GM21526 (cell line): ENCODE data around the gene KICS2.

Experiments
- ATAC-seq: cut with Tn5 transposase; IDR thresholded peaks from one replicate; pipeline ENCODE4 v1.9.1; 2021; ENCODE audit warnings: moderate library complexity; ENCODE audit not compliant: unreplicated experiment, low FRiP score

KICS2 gene

DNA sequence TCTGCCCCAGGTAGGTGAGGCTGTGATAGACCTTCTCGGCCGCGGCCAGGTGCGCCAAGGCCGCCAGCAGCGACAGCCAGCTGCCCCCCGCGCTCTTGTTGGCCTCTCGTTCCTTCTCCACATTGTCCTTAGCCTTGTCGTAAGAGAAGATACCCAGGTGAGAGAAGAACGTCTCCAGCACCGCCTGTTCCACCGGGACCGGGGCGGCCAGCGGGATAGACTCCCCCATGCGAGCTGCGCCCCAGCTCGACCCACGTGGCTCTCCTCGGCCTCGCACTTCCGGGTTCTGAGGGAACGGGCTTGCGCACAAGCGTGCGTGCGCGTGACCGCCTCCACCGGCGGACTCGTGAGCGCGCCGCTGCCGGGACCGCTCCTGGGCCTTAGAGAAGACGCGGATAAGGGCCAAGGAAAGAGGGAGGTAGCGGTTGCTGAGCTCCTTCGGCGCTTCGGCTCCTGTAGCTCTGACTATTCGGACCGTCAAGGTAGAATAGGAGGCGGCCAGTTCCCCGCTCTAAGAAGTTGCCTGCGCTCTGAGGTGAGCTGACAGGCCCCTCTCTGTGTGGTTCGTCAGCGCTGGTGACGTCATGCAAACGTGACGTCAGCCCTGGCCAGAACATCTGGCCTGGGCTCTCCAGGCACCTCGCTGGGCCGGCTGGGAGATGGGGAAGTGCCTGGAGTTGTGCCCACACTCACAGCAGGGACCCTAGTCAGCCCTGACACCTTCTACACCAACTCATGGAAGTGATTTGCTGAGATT, at the start of gene KICS2:
Gene KICS2, minus strand, starts transcription at position 288 of the 757 bp plus-strand sequence. Its CDS starts 59 bp downstream, at position 229.
- peak; percentile 97 for ATAC-seq

DNA sequence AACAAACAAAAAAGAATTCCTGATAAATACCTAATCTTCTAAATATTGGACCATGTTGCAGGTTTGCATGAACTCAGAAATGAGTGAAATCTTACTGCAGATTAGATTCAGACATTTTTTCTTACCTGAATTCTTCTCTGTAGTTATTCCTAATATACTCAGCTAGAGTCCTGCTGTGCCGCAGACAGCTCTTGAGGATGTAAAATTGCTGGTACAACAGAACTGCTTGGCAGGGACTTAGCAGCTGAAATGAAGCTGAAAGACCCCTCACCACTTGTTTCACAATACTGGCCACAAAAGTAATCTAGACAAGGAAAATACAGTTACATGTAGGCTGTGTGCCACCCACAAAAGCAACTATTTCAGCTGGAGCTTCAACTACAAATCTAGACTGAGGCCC, 48.3 kb upstream of the KICS2 start:
- ATAC-seq, result no peak

DNA sequence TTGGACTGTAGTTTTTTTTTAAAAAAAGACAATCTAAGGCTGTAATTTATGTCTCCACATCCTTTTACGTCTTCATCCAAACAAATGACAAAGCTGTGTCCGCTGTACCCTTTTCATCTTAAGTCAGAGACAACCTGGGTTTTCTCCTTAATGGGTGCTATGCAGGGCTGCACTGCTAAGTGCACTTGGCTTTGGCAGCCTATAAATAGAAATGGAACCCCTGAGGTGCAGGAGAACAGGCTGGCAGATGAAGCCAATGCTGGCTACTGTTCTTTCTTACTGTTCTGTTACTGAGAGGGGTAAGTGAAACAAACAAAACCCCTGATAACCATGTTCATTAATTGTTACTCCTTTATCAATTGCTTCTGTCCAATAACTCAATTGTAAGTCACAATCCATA, 47.1 kb upstream of the KICS2 start:
- no peak for ATAC-seq

DNA sequence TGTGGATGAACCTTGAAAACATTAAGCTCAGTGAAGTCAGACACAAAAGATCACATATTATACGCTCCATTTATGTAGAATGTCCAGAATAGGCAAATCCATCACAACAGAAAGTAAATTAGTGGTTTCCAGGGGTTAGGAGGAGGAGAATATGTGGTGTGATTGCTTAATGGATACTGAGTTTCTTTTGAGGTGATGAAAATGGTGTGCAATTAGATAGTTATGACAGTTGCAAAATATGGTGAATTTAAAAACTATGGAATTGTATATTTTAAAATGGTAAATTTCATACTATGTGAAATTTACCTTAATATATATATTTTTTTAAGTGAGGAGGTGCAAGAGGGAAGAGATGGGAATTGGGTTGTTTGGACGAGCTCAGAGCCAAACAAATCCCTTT, 46.3 kb upstream of the KICS2 start:
- no peak for ATAC-seq

GRCh38 chr12:64265839-64266238, 43.7 kb upstream of the KICS2 start:
- no peak for ATAC-seq

DNA sequence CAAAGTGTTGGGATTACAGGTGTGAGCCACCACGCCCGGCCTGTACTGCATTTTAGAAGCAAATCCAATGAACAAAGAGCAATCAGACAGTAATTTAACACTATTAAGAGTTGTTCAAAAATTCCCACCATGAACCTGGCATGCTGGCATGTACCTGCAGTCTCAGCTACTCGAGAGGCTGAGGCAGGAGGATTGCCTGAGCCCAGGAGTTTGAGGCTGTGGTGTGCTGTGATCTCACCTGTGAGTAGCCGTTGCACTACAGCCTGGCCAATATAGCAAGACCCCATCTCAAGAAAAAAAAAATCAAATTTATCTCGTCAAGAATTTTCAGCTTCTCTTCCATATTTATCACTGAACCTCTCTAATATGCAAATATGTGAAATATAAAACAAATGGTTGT, 39.7 kb upstream of the KICS2 start:
- no peak for ATAC-seq

GRCh38 chr12:64258576-64258975, 36.5 kb upstream of the KICS2 start:
- ATAC-seq, result no peak

GRCh38 chr12:64256166-64256800, 34.2 kb upstream of the KICS2 start:
- ATAC-seq, result no peak

- no peak for ATAC-seq
These were observed 33.2 kb upstream of the KICS2 start for GRCh38 chr12:64255249-64255648.

GRCh38 chr12:64253356-64253755, 31.3 kb upstream of the KICS2 start:
- ATAC-seq, result peak; percentile 57

DNA sequence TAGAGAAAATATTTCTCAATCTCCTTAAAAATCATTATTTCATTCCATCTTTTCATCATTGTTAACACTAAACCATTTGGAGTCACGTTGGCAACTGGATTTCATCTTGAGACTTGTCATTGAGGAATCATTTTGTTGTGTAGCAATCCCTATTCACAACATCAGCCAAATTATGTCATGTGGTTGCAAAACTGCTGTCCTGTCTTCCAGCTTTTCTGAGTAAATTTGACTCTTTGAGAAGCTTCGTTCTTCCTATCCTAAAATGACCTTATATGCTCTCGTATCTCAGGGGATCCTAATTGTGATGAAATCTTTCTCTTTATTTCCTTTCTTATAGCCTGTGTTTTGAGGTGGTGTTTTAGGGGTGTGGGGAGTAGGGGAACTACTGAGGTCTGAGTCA, 30.6 kb upstream of the KICS2 start:
- no peak for ATAC-seq

DNA sequence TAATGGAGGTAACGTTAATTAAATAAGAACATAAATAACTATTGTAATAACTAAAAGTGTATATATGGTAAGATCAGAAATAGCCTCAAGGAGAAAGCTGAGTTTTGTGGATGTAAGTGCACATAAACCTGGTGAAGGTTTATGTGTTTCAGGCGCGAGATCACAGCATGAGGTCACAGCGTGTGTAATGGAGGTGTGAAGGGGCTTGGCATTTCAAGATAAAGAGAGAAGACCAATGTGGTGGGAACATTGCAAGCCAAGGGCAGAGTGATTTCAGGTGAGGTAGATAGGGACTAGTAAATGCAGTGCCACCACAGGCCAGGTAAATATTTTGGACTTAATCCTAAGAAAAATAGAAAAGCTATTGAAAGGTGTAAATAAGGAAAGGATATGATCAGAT, 21.7 kb upstream of the KICS2 start:
- ATAC-seq, result no peak

DNA sequence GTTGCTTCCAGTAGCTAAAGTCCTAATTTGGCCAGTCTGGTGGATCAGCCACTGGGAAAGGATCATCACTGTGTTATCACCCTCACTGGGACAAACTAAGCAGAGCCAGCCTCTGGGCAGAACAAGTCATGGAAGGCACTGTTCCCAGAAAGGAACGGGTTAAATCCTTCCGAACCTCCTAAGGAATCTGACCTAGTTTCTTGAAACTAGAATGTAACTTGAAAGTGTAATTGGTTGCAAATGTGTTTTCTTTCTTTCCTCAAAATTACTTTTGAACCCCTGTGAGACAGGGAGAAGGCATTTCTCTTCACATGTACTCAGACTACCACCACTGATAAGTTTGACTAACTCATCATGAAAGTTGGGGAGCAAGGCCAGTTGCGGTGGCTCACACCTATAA, 18.7 kb upstream of the KICS2 start:
- ATAC-seq, result no peak

DNA sequence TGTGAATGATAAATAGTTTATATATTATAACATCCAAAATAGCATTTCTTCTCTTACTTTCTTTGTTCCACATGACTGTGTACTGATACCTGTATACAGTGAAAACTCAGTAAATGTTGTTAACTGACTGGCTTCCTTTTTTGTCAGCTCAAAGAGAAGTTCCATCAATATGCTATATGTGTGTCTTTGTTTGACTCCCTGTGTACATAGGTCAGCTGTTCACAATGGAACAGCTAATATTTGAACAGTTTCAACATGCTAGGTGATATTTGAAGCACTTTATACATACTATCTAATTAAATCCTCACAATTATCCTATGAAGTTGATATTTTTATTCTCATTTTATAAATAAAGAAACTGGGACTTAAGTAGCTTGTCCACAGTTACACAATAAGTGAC, 15.3 kb upstream of the KICS2 start:
- no peak for ATAC-seq

DNA sequence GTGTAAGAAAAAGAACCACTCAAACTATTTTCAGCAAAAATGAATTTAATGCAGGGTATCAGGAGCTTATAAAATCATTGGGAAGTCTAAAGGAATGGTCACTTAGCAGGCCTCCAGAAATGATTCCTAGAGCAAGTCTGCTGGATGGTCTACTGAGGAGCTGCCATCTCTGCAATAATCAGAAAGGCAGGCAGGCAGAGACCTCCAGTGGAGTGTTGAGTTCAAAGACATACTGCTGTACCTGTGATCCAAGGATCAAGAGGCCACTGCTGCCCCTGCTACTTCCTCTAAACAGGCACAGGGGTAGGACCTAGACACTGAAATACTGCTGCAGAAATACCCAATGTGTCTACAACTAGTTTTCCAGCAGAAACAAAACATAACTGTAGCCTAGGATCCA, 14.5 kb upstream of the KICS2 start:
- no peak for ATAC-seq

- no peak for ATAC-seq
These were observed 10.1 kb upstream of the KICS2 start for GRCh38 chr12:64232196-64232595.

DNA sequence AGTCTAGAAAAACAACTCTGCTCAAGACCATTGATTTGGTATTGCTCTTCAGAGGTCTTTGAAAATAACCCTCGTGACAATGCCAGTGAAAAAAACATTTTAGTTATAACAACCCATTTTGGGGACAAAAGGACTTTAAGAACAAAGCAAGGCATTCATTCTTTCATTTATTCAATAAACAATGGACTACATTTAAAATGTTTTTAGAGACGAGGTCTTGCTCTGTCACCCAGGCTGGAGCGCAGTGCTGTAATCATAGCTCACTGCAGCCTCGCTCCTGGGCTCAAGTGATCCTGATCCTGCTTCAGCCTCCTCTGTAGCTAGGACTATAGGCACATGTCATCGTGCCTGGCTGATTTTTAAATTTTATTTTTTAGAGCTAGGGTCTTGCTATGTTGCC, 7.7 kb upstream of the KICS2 start:
- no peak for ATAC-seq

DNA sequence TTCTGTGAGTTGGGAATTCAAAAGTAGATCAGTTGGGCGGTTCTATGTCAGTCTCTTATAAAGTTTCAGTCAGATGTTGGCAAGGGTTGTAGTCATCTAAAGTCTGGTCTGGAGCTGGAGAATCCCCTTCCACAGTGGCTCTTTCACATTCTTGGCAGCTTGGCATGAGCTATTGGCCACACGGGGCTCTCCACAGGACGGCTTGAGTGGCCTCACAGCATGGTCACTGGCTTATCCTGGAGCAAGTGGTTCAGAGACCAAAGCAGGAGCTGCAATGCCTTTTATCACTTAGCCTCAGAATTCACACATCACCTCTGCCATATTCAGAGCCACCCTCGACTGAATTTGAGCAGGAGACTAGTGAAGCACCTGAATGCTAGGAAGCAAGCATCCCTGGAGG, 7.1 kb upstream of the KICS2 start:
- ATAC-seq, result no peak

- no peak for ATAC-seq
These were observed 3.5 kb upstream of the KICS2 start for GRCh38 chr12:64225626-64226025.

GRCh38 chr12:64221651-64222008, 466 bp downstream of the KICS2 start:
- ATAC-seq, result peak; percentile 26

GRCh38 chr12:64220046-64220445, 2.0 kb downstream of the KICS2 start:
- ATAC-seq, result no peak

GRCh38 chr12:64219145-64219544, 3.0 kb downstream of the KICS2 start:
- no peak for ATAC-seq
